HepG2 (cell line): ENCODE measurements around the gene UBE2O. TPM values are rescaled to one million over a fixed set of nuclear protein-coding genes. Genes with fewer than 3 reads are reported as not detected.

Experiments used
- ADNP ChIP-seq: sonication (generic); formaldehyde crosslinking; IDR thresholded peaks from 2 replicates; pipeline ENCODE4 v1.4.0; 2020; ENCODE audit warnings: missing genetic modification reagents
- HOXA7 ChIP-seq: sonication (generic); formaldehyde crosslinking; IDR thresholded peaks from 2 replicates; pipeline ENCODE4 v1.8.1; 2022; ENCODE audit warnings: mild to moderate bottlenecking, missing genetic modification reagents, moderate library complexity
- MLXIP ChIP-seq: sonication (generic); formaldehyde crosslinking; IDR thresholded peaks from 2 replicates; pipeline ENCODE4 v1.9.0; 2021; ENCODE audit warnings: missing genetic modification reagents, borderline replicate concordance
- NR2F1 ChIP-seq, 2 experiments: fragments of 450-650 bp in 1 of 2; formaldehyde crosslinking in 1 of 2; IDR thresholded peaks; 2 replicates each; pipeline versions ENCODE4 v1.5.0 to v1.6.1; 2016 to 2020; ENCODE audit warnings: mild to moderate bottlenecking in 1 of 2, missing compliant biosample characterization in 1 of 2, missing genetic modification reagents in 1 of 2, moderate library complexity in 1 of 2
- PREB ChIP-seq: sonication (generic); formaldehyde crosslinking; IDR thresholded peaks from 2 replicates; pipeline ENCODE4 v1.4.0; 2020; ENCODE audit warnings: missing genetic modification reagents
- SMAD3 ChIP-seq: sonication (generic); formaldehyde crosslinking; IDR thresholded peaks from 2 replicates; pipeline ENCODE4 v1.4.0; 2020; ENCODE audit warnings: missing genetic modification reagents
- TIGD3 ChIP-seq: sonication (generic); formaldehyde crosslinking; IDR thresholded peaks from 2 replicates; pipeline ENCODE4 v1.5.1; 2020; ENCODE audit warnings: mild to moderate bottlenecking, missing genetic modification reagents, borderline replicate concordance
- ZBTB4 ChIP-seq: sonication (generic); formaldehyde crosslinking; IDR thresholded peaks from 2 replicates; pipeline ENCODE4 v1.4.0; 2020; ENCODE audit warnings: missing genetic modification reagents, mild to moderate bottlenecking, borderline replicate concordance
- ZNF280B ChIP-seq: sonication (generic); formaldehyde crosslinking; IDR thresholded peaks from 2 replicates; pipeline ENCODE4 v1.5.0; 2020; ENCODE audit warnings: missing genetic modification reagents, mild to moderate bottlenecking, borderline replicate concordance
- ZNF343 ChIP-seq: sonication (generic); formaldehyde crosslinking; IDR thresholded peaks from 2 replicates; pipeline ENCODE4 v1.4.0; 2020; ENCODE audit warnings: mild to moderate bottlenecking, missing genetic modification reagents
- ZNF44 ChIP-seq: sonication (generic); formaldehyde crosslinking; IDR thresholded peaks from 2 replicates; pipeline ENCODE4 v1.5.1; 2020; ENCODE audit warnings: mild to moderate bottlenecking, missing genetic modification reagents
- ZNF7 ChIP-seq: IDR thresholded peaks from 2 replicates; pipeline ENCODE4 v1.6.1; 2016; ENCODE audit warnings: missing biosample characterization, missing genetic modification reagents
- ZNF737 ChIP-seq: sonication (generic); formaldehyde crosslinking; IDR thresholded peaks from 2 replicates; pipeline ENCODE4 v1.5.0; 2020; ENCODE audit warnings: missing genetic modification reagents, mild to moderate bottlenecking, borderline replicate concordance
- ZSCAN29 ChIP-seq: sonication (generic); formaldehyde crosslinking; conservative IDR thresholded peaks from 2 replicates; pipeline ENCODE4 v1.4.0; 2020; ENCODE audit warnings: mild to moderate bottlenecking, missing genetic modification reagents
- polyA plus RNA-seq, 8 experiments: library from polyadenylated mRNA; depleted of rRNA in 3 of 8; stranded (reverse) in 7 of 8; unstranded in 1 of 8; fragments of >200 nt; fragmentation: Illumina TruSeq in 4 of 8; extraction: Trizol in 4 of 8; gene quantifications; 2 replicates each; pipeline versions ENCODE4 v1.2.1 to v1.2.3, GENCODE V29; 2011 to 2016; ENCODE audit warnings: low read depth in 4 of 8, missing spikeins in 1 of 8, mixed read lengths in 1 of 8; ENCODE audit not compliant: insufficient read depth in 1 of 8
- total RNA-seq, 5 experiments: library from RNA; depleted of rRNA; stranded (reverse); fragments of >200 nt; fragmentation: Illumina TruSeq; extraction: Trizol; gene quantifications; 2 replicates each; pipeline ENCODE4 v1.2.3, GENCODE V29; 2016; ENCODE audit warnings: low read depth in 1 of 5
- TF ChIP-seq, protein P1 (sequence below), 2 experiments: fragments of 450-650 bp in 1 of 2; sonication (generic) in 1 of 2; formaldehyde crosslinking; IDR thresholded peaks; 2 replicates each; pipeline versions ENCODE4 v1.5.0 to v1.8.0; 2020 to 2022; ENCODE audit warnings: mild to moderate bottlenecking in 1 of 2, missing genetic modification reagents in 1 of 2

Gene UBE2O
- total and polyA plus RNA-seq, 2 of the 13 experiments (the other 11 are each of a cell fraction or from before 2014, with no cell fraction given), result 21.5 to 23.5 TPM

GRCh38 chr17:76492123-76492988 lies 39.4 kb upstream of the UBE2O start (continued):
- TF ChIP-seq ZBTB4 (CRISPR knock-in tag) (no peak), ZNF44 (no peak), ZNF343 (CRISPR knock-in tag) (0 out of 2 replicates have a peak, but pooled peaks have one; percentile 20), ZNF280B (no peak; the same call in 1 of the 2 replicates), NR2F1 (CRISPR knock-in tag; IDR thresholded peaks at IDR 0.05) (no peak), ZNF7 (CRISPR knock-in tag) (no peak), PREB (CRISPR knock-in tag) (no peak), HOXA7 (CRISPR knock-in tag) (no peak), MLXIP (CRISPR knock-in tag) (no peak), ZSCAN29 (CRISPR knock-in tag) (no peak; the same call in 1 of the 2 replicates), ZNF737 (CRISPR knock-in tag) (no peak), ADNP (CRISPR knock-in tag) (no peak), SMAD3 (CRISPR knock-in tag) (no peak), TIGD3 (CRISPR knock-in tag) (no peak)
- TF ChIP-seq, protein P1, sequence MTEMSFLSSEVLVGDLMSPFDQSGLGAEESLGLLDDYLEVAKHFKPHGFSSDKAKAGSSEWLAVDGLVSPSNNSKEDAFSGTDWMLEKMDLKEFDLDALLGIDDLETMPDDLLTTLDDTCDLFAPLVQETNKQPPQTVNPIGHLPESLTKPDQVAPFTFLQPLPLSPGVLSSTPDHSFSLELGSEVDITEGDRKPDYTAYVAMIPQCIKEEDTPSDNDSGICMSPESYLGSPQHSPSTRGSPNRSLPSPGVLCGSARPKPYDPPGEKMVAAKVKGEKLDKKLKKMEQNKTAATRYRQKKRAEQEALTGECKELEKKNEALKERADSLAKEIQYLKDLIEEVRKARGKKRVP (CRISPR knock-in tag; IDR thresholded peaks at IDR 0.05), result no peak
